IMR-90 (cell line): ENCODE measurements around the gene SNRPB. TPM values are rescaled to one million over a fixed set of nuclear protein-coding genes. Genes with fewer than 3 reads are reported as not detected.

Experiments used
- ATAC-seq: fragments of 200-7000 bp; cut with Tn5 transposase; 2 replicates; pipeline ENCODE4 v1.9.1; 2020; ENCODE audit warnings: low read depth, mild to moderate bottlenecking, moderate library complexity
- BruUV-seq: library from RNA; stranded (reverse); fragments of 400-500 nt; replicated peaks from 2 replicates; lab custom pipeline; 2021; lab: Mats Ljungman, UMichigan
- CTCF ChIA-PET: fragments of 300-600 bp; formaldehyde crosslinking; extraction: SDS; loops from one replicate; lab custom pipeline; 2021; ENCODE audit warnings: antibody characterized with exemption; lab: Yijun Ruan, JAX
- POLR2A ChIA-PET: fragments of 300-600 bp; sonication (Branson Sonifier 250); formaldehyde crosslinking; loops from one replicate; lab custom pipeline; 2022; ENCODE audit warnings: antibody characterized with exemption; ENCODE audit not compliant: unreplicated experiment; lab: Charles Lee
- DNase-seq: peaks from one replicate; pipeline ENCODE4 v3.0.0; 2013
- H2AFZ ChIP-seq: replicated peaks from 2 replicates; pipeline ENCODE3; 2013; ENCODE audit warnings: low read length, mild to moderate bottlenecking; ENCODE audit not compliant: poor library complexity
- H2AK5ac ChIP-seq: 2 replicates; pipeline ENCODE4 v1.6.1; 2013; ENCODE audit warnings: low read depth, low read length, inconsistent platforms
- H2AK9ac ChIP-seq: replicated peaks from 2 replicates; pipeline ENCODE3; 2013; ENCODE audit warnings: mild to moderate bottlenecking, low read depth, low read length, moderate library complexity; ENCODE audit not compliant: poor library complexity
- H2BK120ac ChIP-seq: 2 replicates; pipeline ENCODE4 v1.6.1; 2013; ENCODE audit warnings: low read depth, low read length, inconsistent platforms
- H2BK15ac ChIP-seq: 3 replicates; pipeline ENCODE4 v1.6.1; 2013; ENCODE audit warnings: low read depth, low read length, inconsistent platforms
- H2BK20ac ChIP-seq: 2 replicates; pipeline ENCODE4 v1.6.1; 2013; ENCODE audit warnings: low read depth, mild to moderate bottlenecking, inconsistent platforms, low read length, moderate library complexity
- H2BK5ac ChIP-seq: 2 replicates; pipeline ENCODE4 v1.6.1; 2013; ENCODE audit warnings: mild to moderate bottlenecking, low read depth, low read length, inconsistent platforms; ENCODE audit not compliant: poor library complexity, severe bottlenecking
- H3K14ac ChIP-seq: replicated peaks from 2 replicates; pipeline ENCODE4 v1.6.1; 2013; ENCODE audit warnings: low read depth, low read length, inconsistent platforms
- H3K18ac ChIP-seq: 2 replicates; pipeline ENCODE4 v1.6.1; 2013; ENCODE audit warnings: low read depth, low read length, control low read depth
- H3K23ac ChIP-seq: 2 replicates; pipeline ENCODE4 v1.6.1; 2013; ENCODE audit warnings: low read depth, low read length, inconsistent platforms
- H3K27ac ChIP-seq: 2 replicates; pipeline ENCODE4 v1.5.1; 2013; ENCODE audit warnings: mild to moderate bottlenecking, control low read depth, low read length; ENCODE audit not compliant: insufficient read depth
- H3K27me3 ChIP-seq: 2 replicates; pipeline ENCODE4 v1.6.1; 2013; ENCODE audit warnings: low read length; ENCODE audit not compliant: control insufficient read depth, insufficient read depth
- H3K36me3 ChIP-seq: 2 replicates; pipeline ENCODE4 v1.6.1; 2013; ENCODE audit warnings: low read length, mixed read lengths; ENCODE audit not compliant: control insufficient read depth, insufficient read depth
- H3K4ac ChIP-seq: 2 replicates; pipeline ENCODE4 v1.6.1; 2013; ENCODE audit warnings: low read depth, low read length, inconsistent platforms
- H3K4me1 ChIP-seq: 2 replicates; pipeline ENCODE4 v1.6.1; 2013; ENCODE audit warnings: low read length, mixed read lengths; ENCODE audit not compliant: control insufficient read depth, insufficient read depth
- H3K4me2 ChIP-seq: 2 replicates; pipeline ENCODE4 v1.6.1; 2013; ENCODE audit warnings: low read depth, mild to moderate bottlenecking, control low read depth, low read length, moderate library complexity
- H3K4me3 ChIP-seq: 2 replicates; pipeline ENCODE4 v1.5.1; 2013; ENCODE audit warnings: low read depth, mild to moderate bottlenecking, control low read depth, low read length, moderate library complexity; ENCODE audit not compliant: insufficient read depth
- H3K56ac ChIP-seq: 2 replicates; pipeline ENCODE4 v1.6.1; 2013; ENCODE audit warnings: low read length, inconsistent platforms; ENCODE audit not compliant: insufficient read depth; ENCODE audit errors: extremely low read depth
- H3K79me1 ChIP-seq, 2 experiments: 2 replicates each; pipeline ENCODE4 v1.6.1; 2013; ENCODE audit warnings: low read length in 2 of 2, inconsistent platforms in 1 of 2, low read depth in 1 of 2
- H3K9ac ChIP-seq: 2 replicates; pipeline ENCODE4 v1.6.1; 2013; ENCODE audit warnings: low read depth, low read length, control low read depth
- H3K9me1 ChIP-seq: 2 replicates; pipeline ENCODE4 v1.6.1; 2013; ENCODE audit warnings: low read length, inconsistent platforms; ENCODE audit not compliant: insufficient read depth
- H3K9me3 ChIP-seq: 2 replicates; pipeline ENCODE4 v1.6.1; 2013; ENCODE audit warnings: low read length; ENCODE audit not compliant: control insufficient read depth, insufficient read depth
- H4K20me1 ChIP-seq: 2 replicates; pipeline ENCODE4 v1.6.1; 2013; ENCODE audit warnings: low read length, inconsistent platforms; ENCODE audit not compliant: insufficient read depth
- H4K5ac ChIP-seq: 2 replicates; pipeline ENCODE4 v1.6.1; 2013; ENCODE audit warnings: mild to moderate bottlenecking, low read depth, low read length, control low read depth
- H4K8ac ChIP-seq, 2 experiments: 2 replicates each; pipeline ENCODE4 v1.6.1; 2013; ENCODE audit warnings: low read depth in 2 of 2, low read length in 2 of 2, control low read depth in 1 of 2, inconsistent platforms in 1 of 2
- H4K91ac ChIP-seq: 2 replicates; pipeline ENCODE4 v1.6.1; 2013; ENCODE audit warnings: low read depth, low read length, inconsistent platforms; ENCODE audit not compliant: insufficient read depth
- MAFK ChIP-seq: IDR thresholded peaks from 2 replicates; pipeline ENCODE4 v1.6.1; 2012; ENCODE audit warnings: low read depth, low read length, improper control_type of control experiment
- RFX5 ChIP-seq: IDR thresholded peaks from 2 replicates; pipeline ENCODE4 v1.8.0; 2012; ENCODE audit warnings: low read depth, mild to moderate bottlenecking, low read length, moderate library complexity
- WGBS, 2 experiments: methylation state at CpG; one replicate each; pipeline versions ENCODE4 v1.1.5 to v1.1.7; 2013; ENCODE audit warnings: missing lambda C conversion rate in 2 of 2; ENCODE audit not compliant: insufficient read length in 1 of 2; ENCODE audit errors: extremely low coverage in 2 of 2; 5-methylcytosine and 5-hydroxymethylcytosine counted together
- dilution Hi-C: fragments of 300-500 bp; cut with HindIII; formaldehyde crosslinking; loops from one replicate; pipeline ENCODE4 v1.14.3; 2018; ENCODE audit warnings: low sequenced_read_pairs; ENCODE audit not compliant: unreplicated experiment
- in situ Hi-C: fragments of 300-500 bp; cut with MboI; formaldehyde crosslinking; loops from 3 replicates; pipeline ENCODE4 v1.14.3; 2019; ENCODE audit warnings: low sequenced_read_pairs, inconsistent platforms, mixed read lengths
- intact Hi-C: fragments of 100-400 bp; cut with micrococcal nuclease; formaldehyde crosslinking; loops from 2 replicates; pipeline ENCODE4 v1.10.0; 2022
- polyA plus RNA-seq, 3 experiments: library from polyadenylated mRNA; depleted of rRNA; stranded (reverse); fragments of >200 nt; gene quantifications; 2 replicates each; pipeline ENCODE4 v1.2.3, GENCODE V29; 2012; ENCODE audit warnings: low replicate concordance in 1 of 3
- total RNA-seq: library from RNA; depleted of rRNA; stranded (reverse); fragments of >200 nt; gene quantifications from 2 replicates; pipeline ENCODE4 v1.2.3, GENCODE V29; 2012
- TF ChIP-seq, protein P1 (sequence below): fragments of 150-350 bp; IDR thresholded peaks from 2 replicates; pipeline ENCODE4 v1.6.1; 2017; ENCODE audit warnings: mild to moderate bottlenecking, antibody characterized with exemption, low read length, low read depth

SNRPB gene
- total and polyA plus RNA-seq, 2 of the 4 experiments (the other 2 are of a cell fraction), result 103 to 214 TPM

DNA sequence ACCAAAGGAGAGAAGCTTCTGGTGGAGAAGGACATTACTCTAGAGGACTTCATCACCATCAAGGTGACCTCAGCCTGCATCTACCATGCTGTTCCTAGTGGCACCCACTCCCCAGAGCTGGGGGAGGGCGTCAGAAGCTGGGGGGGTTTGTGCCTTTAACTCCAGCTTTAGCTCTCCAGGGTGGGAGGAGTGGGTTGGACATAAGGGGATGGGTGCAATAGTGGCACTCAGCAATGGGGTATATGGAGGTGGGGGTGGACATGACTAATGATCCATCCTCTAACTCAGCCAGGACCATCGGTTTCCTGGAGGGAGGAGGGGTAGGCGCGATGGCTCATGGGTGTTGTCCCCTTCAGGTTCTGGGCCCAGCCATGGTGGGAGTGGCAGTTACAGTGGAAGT, 40.1 kb downstream of the SNRPB start:
- H3K23ac ChIP-seq, result no peak overlapping the region
- TF ChIP-seq RFX5 (no peak), MAFK (no peak)
- TF ChIP-seq, protein P1, sequence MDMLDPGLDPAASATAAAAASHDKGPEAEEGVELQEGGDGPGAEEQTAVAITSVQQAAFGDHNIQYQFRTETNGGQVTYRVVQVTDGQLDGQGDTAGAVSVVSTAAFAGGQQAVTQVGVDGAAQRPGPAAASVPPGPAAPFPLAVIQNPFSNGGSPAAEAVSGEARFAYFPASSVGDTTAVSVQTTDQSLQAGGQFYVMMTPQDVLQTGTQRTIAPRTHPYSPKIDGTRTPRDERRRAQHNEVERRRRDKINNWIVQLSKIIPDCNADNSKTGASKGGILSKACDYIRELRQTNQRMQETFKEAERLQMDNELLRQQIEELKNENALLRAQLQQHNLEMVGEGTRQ, result no peak
- in situ Hi-C loops, result no loop called here
- no peak overlapping the region for H3K4me3 ChIP-seq
- no peak overlapping the region for H2BK20ac ChIP-seq
- no peaks in the 10 kb centered on the region for H4K20me1 ChIP-seq
- no peak overlapping the region for H4K91ac ChIP-seq
- H3K79me1 ChIP-seq, result no peaks in the 10 kb centered on the region
- H2BK120ac ChIP-seq, result no peak overlapping the region
- no peak overlapping the region for H4K8ac ChIP-seq
- ChIA-PET POLR2A (no interaction called here), CTCF (no interaction called here)
- intact Hi-C loops, result no loop called here
- ATAC-seq, result no peak
- DNase-seq, result no peak
- no peak overlapping the region for H2BK15ac ChIP-seq
- no peak overlapping the region for H3K27ac ChIP-seq
- WGBS, 2 experiments, result no CpG with 5 or more reads among the region's 4 CpGs
- no peaks in the 10 kb centered on the region for H3K36me3 ChIP-seq
- H2BK5ac ChIP-seq, result no peak overlapping the region
- no peak overlapping the region for H3K4me2 ChIP-seq
- H3K4ac ChIP-seq, result no peak overlapping the region
- BruUV-seq, result no TSS peak
- no peak overlapping the region for H4K5ac ChIP-seq
- H3K9me1 ChIP-seq, result no peaks in the 10 kb centered on the region
- H2AK5ac ChIP-seq, result no peak overlapping the region
- H3K56ac ChIP-seq, result no peak overlapping the region
- no peaks in the 10 kb centered on the region; the same call in none of the 2 replicates for H3K27me3 ChIP-seq
- no peak overlapping the region for H2AK9ac ChIP-seq
- H3K9ac ChIP-seq, result no peak overlapping the region
- H3K14ac ChIP-seq, result no peak overlapping the region
- H2AFZ ChIP-seq, result no peak overlapping the region
- dilution Hi-C loops, result no loop called here
- no peaks in the 10 kb centered on the region for H3K4me1 ChIP-seq
- no peaks in the 10 kb centered on the region for H3K9me3 ChIP-seq
- H3K18ac ChIP-seq, result no peak overlapping the region
